Stomach (tissue), 9 donors: ENCODE results near the gene ST6GALNAC6. TPM values are rescaled to one million over a fixed set of nuclear protein-coding genes. Genes with fewer than 3 reads are reported as not detected.
A peak's percentile ranks its signal among the peaks of the same experiment; 100 is the strongest.

Experiments used
- DNase-seq, 2 donors: peaks; one replicate each; pipeline versions ENCODE4 v3.0.0 to v3.0.0-alpha.2; 2013 to 2019
- H3K27ac ChIP-seq, 5 donors: fragments of 200-600 bp in 4 of 5; sonication (generic) in 4 of 5; one replicate each; pipeline ENCODE4 v1.5.1; 2013 to 2019; ENCODE audit warnings: mild to moderate bottlenecking in 1 of 5, moderate library complexity in 1 of 5
- H3K27me3 ChIP-seq, 3 donors: fragments of 200-600 bp; sonication (generic); one replicate each; pipeline ENCODE4 v1.5.1; 2017 to 2019; ENCODE audit warnings: mixed run types in 1 of 3
- H3K36me3 ChIP-seq, 4 donors: fragments of 200-600 bp; sonication (generic); 1 replicate in 3 of 4; 2 replicates in 1 of 4; pipeline ENCODE4 v1.5.1; 2016 to 2019
- H3K4me1 ChIP-seq, 4 donors: fragments of 200-600 bp; sonication (generic); one replicate each; pipeline ENCODE4 v1.5.1; 2016 to 2019
- H3K4me3 ChIP-seq, 4 donors: fragments of 200-600 bp; sonication (generic) in 3 of 4; one replicate each; pipeline ENCODE4 v1.5.1; 2016 to 2019; ENCODE audit warnings: mild to moderate bottlenecking in 1 of 4
- H3K9me3 ChIP-seq, 4 donors: fragments of 200-600 bp; sonication (generic); one replicate each; pipeline ENCODE4 v1.5.1; 2016 to 2019
- EP300 ChIP-seq: sonication (generic); formaldehyde crosslinking; IDR thresholded peaks from one replicate; pipeline ENCODE4 v1.6.1; 2017; ENCODE audit warnings: antibody characterized with exemption
- POLR2A ChIP-seq, 4 donors: fragments of 450-650 bp; IDR thresholded peaks; one replicate each; pipeline ENCODE4 v1.6.1; 2016; ENCODE audit warnings: antibody characterized with exemption in 4 of 4, control low read depth in 2 of 4, mild to moderate bottlenecking in 1 of 4, moderate library complexity in 1 of 4
- POLR2AphosphoS5 ChIP-seq, 3 donors: sonication (generic); formaldehyde crosslinking; IDR thresholded peaks; one replicate each; pipeline ENCODE4 v1.6.1; 2016; ENCODE audit warnings: antibody characterized with exemption in 3 of 3
- WGBS, 5 donors: extraction: QIAGEN DNeasy Blood & Tissue Kit in 3 of 5; methylation state at CpG; one replicate each; pipeline versions ENCODE4 v1.1.5 to v1.1.7; 2013 to 2018; 5-methylcytosine and 5-hydroxymethylcytosine counted together
- intact Hi-C: fragments of 100-400 bp; cut with DNase I; formaldehyde crosslinking; loops from one replicate; pipeline ENCODE4 v1.15.1; 2023; ENCODE audit warnings: low total_unique reads
- polyA plus RNA-seq, 3 donors: library from polyadenylated mRNA; stranded (reverse); fragments of 200-250 nt; gene quantifications; one replicate each; pipeline ENCODE4 v1.2.3, GENCODE V29; 2013
- total RNA-seq, 5 donors: library from RNA; depleted of rRNA; stranded (reverse); fragments of >200 nt; gene quantifications; one replicate each; pipeline versions ENCODE4 v1.1.0 to v1.2.3, GENCODE V29; 2014 to 2016
- TF ChIP-seq, protein P1 (sequence below), 7 experiments: fragments of 450-650 bp in 4 of 7; fragments of 200-600 bp in 3 of 7; sonication (generic) in 3 of 7; IDR thresholded peaks; one replicate each; pipeline ENCODE4 v1.5.1; 2016 to 2019; ENCODE audit warnings: antibody characterized with exemption in 7 of 7, control low read depth in 2 of 7, mild to moderate bottlenecking in 1 of 7
- donor health status: healthy with polysubstance abuse.
- donor health status: Bipolar disorder and iron deficiency.
- donor health status: healthy.

Gene ST6GALNAC6
- total and polyA plus RNA-seq, 8 donors = 18.0 to 145 (median 53.0) TPM

- H3K27ac ChIP-seq = peak overlapping the region in 2 of 5 donors; percentile 14 to 35
- TF ChIP-seq, protein P1, sequence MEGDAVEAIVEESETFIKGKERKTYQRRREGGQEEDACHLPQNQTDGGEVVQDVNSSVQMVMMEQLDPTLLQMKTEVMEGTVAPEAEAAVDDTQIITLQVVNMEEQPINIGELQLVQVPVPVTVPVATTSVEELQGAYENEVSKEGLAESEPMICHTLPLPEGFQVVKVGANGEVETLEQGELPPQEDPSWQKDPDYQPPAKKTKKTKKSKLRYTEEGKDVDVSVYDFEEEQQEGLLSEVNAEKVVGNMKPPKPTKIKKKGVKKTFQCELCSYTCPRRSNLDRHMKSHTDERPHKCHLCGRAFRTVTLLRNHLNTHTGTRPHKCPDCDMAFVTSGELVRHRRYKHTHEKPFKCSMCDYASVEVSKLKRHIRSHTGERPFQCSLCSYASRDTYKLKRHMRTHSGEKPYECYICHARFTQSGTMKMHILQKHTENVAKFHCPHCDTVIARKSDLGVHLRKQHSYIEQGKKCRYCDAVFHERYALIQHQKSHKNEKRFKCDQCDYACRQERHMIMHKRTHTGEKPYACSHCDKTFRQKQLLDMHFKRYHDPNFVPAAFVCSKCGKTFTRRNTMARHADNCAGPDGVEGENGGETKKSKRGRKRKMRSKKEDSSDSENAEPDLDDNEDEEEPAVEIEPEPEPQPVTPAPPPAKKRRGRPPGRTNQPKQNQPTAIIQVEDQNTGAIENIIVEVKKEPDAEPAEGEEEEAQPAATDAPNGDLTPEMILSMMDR (IDR thresholded peaks at IDR 0.05) = peak in 5 of 7 experiments; percentile 56 to 96 (median 82)
- TF ChIP-seq POLR2A (IDR thresholded peaks at IDR 0.05) (no peak), EP300 (no peak), POLR2AphosphoS5 (IDR thresholded peaks at IDR 0.05) (peak in 1 of 3 donors; percentile 69)
- no peaks in the 10 kb centered on the region for H3K27me3 ChIP-seq
- intact Hi-C loops = loop anchor here (10.0 kb wide), 1 partner anchor 65 kb away; the partner anchor contains the start of gene FPGS
- WGBS, 5 donors = 66 to 71% (median 67%) methylated on average over 9 to 18 of the region's 18 CpGs
- no peak overlapping the region for H3K4me3 ChIP-seq
- H3K9me3 ChIP-seq = no peaks in the 10 kb centered on the region
- H3K4me1 ChIP-seq = peaks cover 11 to 16% (median 14%) of the 10 kb centered on the region in 4 donors
- DNase-seq = peak; percentile 90 to 92
- H3K36me3 ChIP-seq = peaks cover 8 to 61% (median 48%) of the 10 kb centered on the region in 4 donors
Observed at GRCh38 chr9:127869310-127870152, 29.9 kb downstream of the ST6GALNAC6 start.

DNA sequence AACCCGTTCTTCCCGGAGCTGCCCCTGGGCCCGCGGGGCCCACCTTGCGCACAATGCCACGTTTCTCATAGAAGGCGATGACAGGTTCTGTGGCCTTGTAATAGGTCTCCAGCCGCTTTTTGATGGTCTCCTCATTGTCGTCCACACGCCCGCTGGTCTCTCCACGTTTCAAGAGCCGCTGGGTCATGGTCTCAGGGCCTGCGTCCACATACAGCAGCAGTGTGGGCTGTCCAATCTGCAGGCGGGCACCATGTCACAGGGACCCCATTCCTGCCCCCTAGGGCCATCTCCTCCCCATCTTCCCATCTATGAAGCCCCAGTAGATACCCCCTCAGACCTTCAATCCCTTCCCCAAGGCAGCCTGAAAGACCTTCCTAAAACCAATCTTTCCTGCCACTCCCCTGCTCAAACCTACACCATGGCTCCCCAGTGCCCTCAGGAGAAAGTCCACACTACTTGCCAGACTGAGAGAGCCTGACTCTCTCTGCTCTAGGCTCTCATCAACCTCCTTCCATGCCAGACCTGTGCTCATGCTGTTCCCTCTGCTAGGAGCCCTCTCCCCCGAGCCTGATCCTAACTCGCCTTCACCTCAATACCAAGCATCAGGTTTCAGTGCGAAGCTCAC lies 31.0 kb downstream of the ST6GALNAC6 start:
- peak overlapping the region in 3 of 5 donors; percentile 7 to 56 (median 50) for H3K27ac ChIP-seq
- TF ChIP-seq POLR2AphosphoS5 (IDR thresholded peaks at IDR 0.05) (no peak), POLR2A (IDR thresholded peaks at IDR 0.05) (no peak), EP300 (no peak)
- TF ChIP-seq, protein P1 (IDR thresholded peaks at IDR 0.05) = no peak
- intact Hi-C loops = loop anchor here (10.0 kb wide), 1 partner anchor 64 kb away; the partner anchor contains the start of gene FPGS
- H3K4me3 ChIP-seq = no peak overlapping the region
- DNase-seq = peak in 1 of 2 donors; percentile 1
- H3K9me3 ChIP-seq = no peaks in the 10 kb centered on the region
- WGBS, 5 donors = 92 to 96% (median 93%) methylated on average over 14 to 18 of the region's 18 CpGs
- H3K27me3 ChIP-seq = no peaks in the 10 kb centered on the region
- peaks cover 0 to 4% (median 3%) of the 10 kb centered on the region in 4 donors for H3K4me1 ChIP-seq
- H3K36me3 ChIP-seq = peaks cover 8 to 60% (median 48%) of the 10 kb centered on the region in 4 donors

GRCh38 chr9:127867356-127868277 lies 31.8 kb downstream of the ST6GALNAC6 start:
- no peaks in the 10 kb centered on the region for H3K9me3 ChIP-seq
- TF ChIP-seq POLR2A (IDR thresholded peaks at IDR 0.05) = no peak
- no peak for TF ChIP-seq POLR2AphosphoS5 (IDR thresholded peaks at IDR 0.05)
- TF ChIP-seq EP300 = no peak
- TF ChIP-seq, protein P1 (IDR thresholded peaks at IDR 0.05) = no peak
- peak overlapping the region in 4 of 5 donors; percentile 7 to 56 (median 30) for H3K27ac ChIP-seq
- H3K27me3 ChIP-seq = no peaks in the 10 kb centered on the region
- peaks cover under 1 to 7% (median 3%) of the 10 kb centered on the region in 4 donors for H3K4me1 ChIP-seq
- no peak overlapping the region for H3K4me3 ChIP-seq
- H3K36me3 ChIP-seq = peaks cover 8 to 52% (median 45%) of the 10 kb centered on the region in 4 donors
- peak in 1 of 2 donors; percentile 50 for DNase-seq
- WGBS, 5 donors = 74 to 87% (median 84%) methylated on average over 29 to 30 of the region's 30 CpGs
- intact Hi-C loops = loop anchor here (10.0 kb wide), 1 partner anchor 63 kb away; the partner anchor contains the start of gene FPGS
